MM.1S (cell line): ENCODE data around the gene TMEM184B.

Experiments used
- DNase-seq: peaks from one replicate; pipeline ENCODE4 v3.0.0-alpha.2; 2015
- H2AFZ ChIP-seq: fragments of 300-600 bp; sonication (generic); 2 replicates; pipeline ENCODE4 v1.6.0; 2016; ENCODE audit warnings: antibody characterized with exemption, low read length
- H3F3A ChIP-seq: fragments of 300-600 bp; sonication (generic); 2 replicates; pipeline ENCODE4 v1.6.1; 2016; ENCODE audit warnings: mild to moderate bottlenecking, antibody characterized with exemption, low read length, moderate library complexity, mixed read lengths; ENCODE audit not compliant: insufficient read depth
- H3K27ac ChIP-seq: fragments of 300-600 bp; sonication (generic); 2 replicates; pipeline ENCODE4 v1.5.1; 2016; ENCODE audit warnings: mild to moderate bottlenecking, low read length
- H3K27me3 ChIP-seq: fragments of 300-600 bp; sonication (generic); replicated peaks from 2 replicates; pipeline ENCODE4 v1.6.0; 2016; ENCODE audit warnings: low read length; ENCODE audit not compliant: insufficient read depth
- H3K36me3 ChIP-seq: fragments of 300-600 bp; sonication (generic); replicated peaks from 2 replicates; pipeline ENCODE4 v1.6.1; 2016; ENCODE audit warnings: mild to moderate bottlenecking, low read length, mixed read lengths; ENCODE audit not compliant: insufficient read depth
- H3K4me1 ChIP-seq: fragments of 300-600 bp; sonication (generic); 2 replicates; pipeline ENCODE4 v1.6.1; 2016; ENCODE audit warnings: low read length, mixed read lengths
- H3K4me2 ChIP-seq: fragments of 300-600 bp; sonication (generic); 2 replicates; pipeline ENCODE4 v1.6.0; 2016; ENCODE audit warnings: low read depth, low read length
- H3K4me3 ChIP-seq: fragments of 300-600 bp; sonication (generic); 2 replicates; pipeline ENCODE4 v1.5.1; 2016; ENCODE audit warnings: low read length, mixed read lengths
- H3K79me2 ChIP-seq: fragments of 300-600 bp; sonication (generic); 2 replicates; pipeline ENCODE4 v1.6.1; 2016; ENCODE audit warnings: mixed run types, low read length, mixed read lengths
- H3K9ac ChIP-seq: fragments of 300-600 bp; sonication (generic); 2 replicates; pipeline ENCODE4 v1.6.1; 2016; ENCODE audit warnings: low read length, mixed read lengths
- H3K9me2 ChIP-seq: fragments of 300-600 bp; sonication (generic); replicated peaks from 2 replicates; pipeline ENCODE4 v1.6.1; 2016; ENCODE audit warnings: mild to moderate bottlenecking, low read length, mixed read lengths; ENCODE audit not compliant: insufficient read depth
- H3K9me3 ChIP-seq: fragments of 300-600 bp; sonication (generic); replicated peaks from 2 replicates; pipeline ENCODE4 v1.6.1; 2016; ENCODE audit warnings: mild to moderate bottlenecking, low read length, mixed read lengths; ENCODE audit not compliant: insufficient read depth
- H4K20me1 ChIP-seq: fragments of 300-600 bp; sonication (generic); 2 replicates; pipeline ENCODE4 v1.6.1; 2016; ENCODE audit warnings: mild to moderate bottlenecking, low read length, moderate library complexity, mixed read lengths; ENCODE audit not compliant: insufficient read depth
- EZH2 ChIP-seq: fragments of 300-600 bp; sonication (generic); optimal IDR thresholded peaks from 2 replicates; pipeline ENCODE3; 2017; ENCODE audit warnings: low read depth, mild to moderate bottlenecking, antibody characterized with exemption, low read length, mixed read lengths
- EZH2phosphoT487 ChIP-seq: fragments of 300-600 bp; sonication (generic); IDR thresholded peaks from 2 replicates; pipeline ENCODE4 v1.6.1; 2018; ENCODE audit warnings: antibody characterized with exemption, low read length
- TF ChIP-seq, protein P1 (sequence below): fragments of 300-600 bp; sonication (generic); IDR thresholded peaks from 2 replicates; pipeline ENCODE4 v1.5.1; 2016; ENCODE audit warnings: antibody characterized with exemption, low read length, mixed read lengths

TMEM184B gene

DNA sequence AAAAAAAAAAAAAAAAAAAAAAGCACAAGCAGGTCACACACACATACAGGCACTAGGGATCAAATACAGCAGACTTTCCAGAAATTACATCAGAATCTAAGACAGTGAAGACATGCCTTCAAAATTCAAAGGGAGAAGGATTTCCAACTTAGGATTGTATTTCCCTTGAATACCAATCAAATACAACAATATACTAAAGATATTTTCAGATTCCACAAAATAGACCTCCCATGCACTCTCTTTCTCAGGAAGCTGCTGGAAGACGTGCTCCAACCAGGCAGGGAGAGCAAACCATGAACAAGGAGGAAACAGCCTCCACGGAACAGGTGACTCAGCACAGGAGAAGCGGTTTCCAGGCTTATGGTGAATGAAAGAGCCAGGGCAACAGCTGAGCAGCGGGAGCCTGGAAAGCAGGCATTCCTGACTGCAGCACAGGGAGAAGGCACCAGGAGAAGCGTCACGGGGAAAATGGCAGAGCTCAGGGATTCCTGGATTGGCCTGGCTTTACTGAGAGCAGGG, 32.0 kb downstream of the TMEM184B start:
- Histone ChIP-seq H3K9ac (no peak overlapping the region), H2AFZ (no peak overlapping the region), H3F3A (peaks cover 11% of the 10 kb centered on the region), H3K27me3 (no peaks in the 10 kb centered on the region), H3K79me2 (peaks cover 73% of the 10 kb centered on the region), H3K36me3 (peaks cover 5% of the 10 kb centered on the region; the same call in 1 of the 2 replicates), H3K9me3 (no peaks in the 10 kb centered on the region), H3K4me3 (no peak overlapping the region), H3K27ac (no peak overlapping the region), H3K4me2 (no peak overlapping the region), H3K9me2 (no peaks in the 10 kb centered on the region), H3K4me1 (peaks cover 37% of the 10 kb centered on the region), H4K20me1 (no peaks in the 10 kb centered on the region)
- no peak for DNase-seq
- TF ChIP-seq EZH2, result no peak
- no peak for TF ChIP-seq EZH2phosphoT487
- TF ChIP-seq, protein P1, sequence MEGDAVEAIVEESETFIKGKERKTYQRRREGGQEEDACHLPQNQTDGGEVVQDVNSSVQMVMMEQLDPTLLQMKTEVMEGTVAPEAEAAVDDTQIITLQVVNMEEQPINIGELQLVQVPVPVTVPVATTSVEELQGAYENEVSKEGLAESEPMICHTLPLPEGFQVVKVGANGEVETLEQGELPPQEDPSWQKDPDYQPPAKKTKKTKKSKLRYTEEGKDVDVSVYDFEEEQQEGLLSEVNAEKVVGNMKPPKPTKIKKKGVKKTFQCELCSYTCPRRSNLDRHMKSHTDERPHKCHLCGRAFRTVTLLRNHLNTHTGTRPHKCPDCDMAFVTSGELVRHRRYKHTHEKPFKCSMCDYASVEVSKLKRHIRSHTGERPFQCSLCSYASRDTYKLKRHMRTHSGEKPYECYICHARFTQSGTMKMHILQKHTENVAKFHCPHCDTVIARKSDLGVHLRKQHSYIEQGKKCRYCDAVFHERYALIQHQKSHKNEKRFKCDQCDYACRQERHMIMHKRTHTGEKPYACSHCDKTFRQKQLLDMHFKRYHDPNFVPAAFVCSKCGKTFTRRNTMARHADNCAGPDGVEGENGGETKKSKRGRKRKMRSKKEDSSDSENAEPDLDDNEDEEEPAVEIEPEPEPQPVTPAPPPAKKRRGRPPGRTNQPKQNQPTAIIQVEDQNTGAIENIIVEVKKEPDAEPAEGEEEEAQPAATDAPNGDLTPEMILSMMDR, result no peak

DNA sequence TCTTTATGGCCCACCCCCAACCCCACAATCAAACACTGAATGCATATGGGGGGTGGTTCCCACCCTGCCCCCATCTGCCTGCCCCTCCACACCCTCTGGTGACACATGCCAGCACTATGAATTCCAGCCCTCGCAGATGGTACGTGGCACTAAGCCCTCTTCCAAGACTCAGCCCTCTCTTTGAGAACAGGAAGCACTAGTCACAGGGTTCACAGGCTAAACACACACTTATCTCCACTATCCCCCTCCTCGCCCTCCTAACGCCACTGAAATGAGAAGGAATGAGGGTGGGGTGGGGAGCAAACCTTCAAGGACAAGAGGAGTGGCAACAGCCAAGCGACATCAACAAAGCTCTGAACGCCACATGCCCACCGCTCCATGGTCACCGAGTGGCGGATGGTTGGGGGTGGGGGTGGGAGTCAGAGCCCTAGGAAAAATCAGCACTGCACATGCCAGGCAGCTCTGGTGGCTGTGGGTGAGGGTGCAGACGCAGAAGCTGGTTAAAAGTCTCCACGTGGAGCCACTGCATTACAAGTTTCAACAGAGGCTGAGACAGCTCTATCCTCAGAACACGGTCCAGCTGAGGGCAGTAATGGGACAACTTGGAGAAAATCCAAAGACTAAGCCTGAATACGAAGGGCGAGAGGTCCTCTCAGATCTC, 33.6 kb downstream of the TMEM184B start:
- Histone ChIP-seq H3K79me2 (peaks cover 88% of the 10 kb centered on the region), H3K36me3 (peaks cover 11% of the 10 kb centered on the region), H3K4me3 (no peak overlapping the region), H3K9me2 (no peaks in the 10 kb centered on the region), H2AFZ (no peak overlapping the region), H3K27me3 (no peaks in the 10 kb centered on the region), H3K9me3 (no peaks in the 10 kb centered on the region), H3K27ac (no peak overlapping the region), H3F3A (peaks cover 6% of the 10 kb centered on the region; the same call in 1 of the 2 replicates), H3K4me2 (no peak overlapping the region), H3K4me1 (peaks cover 26% of the 10 kb centered on the region), H4K20me1 (no peaks in the 10 kb centered on the region), H3K9ac (no peak overlapping the region)
- DNase-seq, result no peak
- TF ChIP-seq EZH2 (no peak), EZH2phosphoT487 (no peak)
- TF ChIP-seq, protein P1, result no peak

- Histone ChIP-seq H3K9ac (no peak overlapping the region), H3K27ac (no peak overlapping the region), H2AFZ (no peak overlapping the region), H4K20me1 (no peaks in the 10 kb centered on the region), H3K9me3 (no peaks in the 10 kb centered on the region), H3K4me2 (no peak overlapping the region), H3K36me3 (peaks cover 11% of the 10 kb centered on the region), H3F3A (peaks cover 1% of the 10 kb centered on the region; the same call in 1 of the 2 replicates), H3K79me2 (peaks cover 86% of the 10 kb centered on the region), H3K9me2 (no peaks in the 10 kb centered on the region), H3K27me3 (no peaks in the 10 kb centered on the region), H3K4me1 (peaks cover 20% of the 10 kb centered on the region), H3K4me3 (no peak overlapping the region)
- DNase-seq, result no peak
- TF ChIP-seq EZH2phosphoT487 (no peak), EZH2 (no peak)
- TF ChIP-seq, protein P1, result no peak
Measured at GRCh38 chr22:38238519-38239071, 34.2 kb downstream of the TMEM184B start.
